Measurements from ENCODE around the gene TSPEAR.

DNA sequence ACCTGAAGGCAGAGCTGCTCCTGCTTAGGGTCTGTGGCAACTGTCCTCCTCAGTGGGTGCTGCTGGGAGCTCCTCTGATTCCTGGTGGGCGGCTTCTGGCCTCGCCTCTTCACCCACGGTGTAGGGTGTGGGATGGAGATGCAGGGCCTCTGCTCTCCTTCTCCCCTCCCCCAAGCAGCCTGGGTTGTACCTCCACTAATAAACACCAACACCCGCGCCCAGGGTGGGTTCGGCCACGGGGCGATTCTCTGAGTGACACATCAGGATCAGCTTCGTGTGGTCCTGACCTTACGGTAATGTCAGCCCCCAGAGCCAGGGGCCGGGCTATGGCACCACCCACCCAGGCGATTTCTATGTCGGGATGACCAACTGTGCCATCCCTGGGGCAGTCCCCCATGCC is 195.0 kb downstream of the TSPEAR start:
- TF ChIP-seq, protein P1, sequence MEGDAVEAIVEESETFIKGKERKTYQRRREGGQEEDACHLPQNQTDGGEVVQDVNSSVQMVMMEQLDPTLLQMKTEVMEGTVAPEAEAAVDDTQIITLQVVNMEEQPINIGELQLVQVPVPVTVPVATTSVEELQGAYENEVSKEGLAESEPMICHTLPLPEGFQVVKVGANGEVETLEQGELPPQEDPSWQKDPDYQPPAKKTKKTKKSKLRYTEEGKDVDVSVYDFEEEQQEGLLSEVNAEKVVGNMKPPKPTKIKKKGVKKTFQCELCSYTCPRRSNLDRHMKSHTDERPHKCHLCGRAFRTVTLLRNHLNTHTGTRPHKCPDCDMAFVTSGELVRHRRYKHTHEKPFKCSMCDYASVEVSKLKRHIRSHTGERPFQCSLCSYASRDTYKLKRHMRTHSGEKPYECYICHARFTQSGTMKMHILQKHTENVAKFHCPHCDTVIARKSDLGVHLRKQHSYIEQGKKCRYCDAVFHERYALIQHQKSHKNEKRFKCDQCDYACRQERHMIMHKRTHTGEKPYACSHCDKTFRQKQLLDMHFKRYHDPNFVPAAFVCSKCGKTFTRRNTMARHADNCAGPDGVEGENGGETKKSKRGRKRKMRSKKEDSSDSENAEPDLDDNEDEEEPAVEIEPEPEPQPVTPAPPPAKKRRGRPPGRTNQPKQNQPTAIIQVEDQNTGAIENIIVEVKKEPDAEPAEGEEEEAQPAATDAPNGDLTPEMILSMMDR (conservative IDR thresholded peaks at IDR 0.05; ENCODE audit: low read length) = no peak
- TF ChIP-seq EZH2phosphoT487 (IDR thresholded peaks at IDR 0.05; ENCODE audit: borderline replicate concordance, low read depth, low read length) = no peak

Measured in OCI-LY7 (cell line).